WTC11 (cell line): ENCODE results near the gene MSANTD1. TPM values are rescaled to one million over a fixed set of nuclear protein-coding genes. Genes with fewer than 3 reads are reported as not detected.

Experiments used
- ATAC-seq: fragments of 200-7000 bp; cut with Tn5 transposase; 2 replicates; pipeline ENCODE4 v1.10.0; 2021; ENCODE audit warnings: mild to moderate bottlenecking, moderate library complexity
- CTCF ChIA-PET: fragments of 300-600 bp; sonication (Branson Sonifier 250); formaldehyde crosslinking; loops from one replicate; lab custom pipeline; 2021; ENCODE audit warnings: antibody characterized with exemption; lab: Charles Lee
- POLR2A ChIA-PET: fragments of 350-600 bp; sonication (Branson Sonifier 250); formaldehyde crosslinking; loops from one replicate; lab custom pipeline; 2021; ENCODE audit warnings: antibody characterized with exemption; lab: Charles Lee
- DNase-seq: peaks from one replicate; pipeline ENCODE4 v3.0.0; 2021; ENCODE audit warnings: low spot score
- H3K27ac Mint-ChIP-seq: 2 replicates; pipeline ENCODE4 v1.8.0; 2021; ENCODE audit warnings: mixed read lengths
- H3K27me3 Mint-ChIP-seq: 2 replicates; pipeline ENCODE4 v1.8.0; 2021; ENCODE audit warnings: low read depth, mild to moderate bottlenecking, moderate library complexity, mixed read lengths
- H3K36me3 Mint-ChIP-seq: 2 replicates; pipeline ENCODE4 v1.8.0; 2021; ENCODE audit warnings: mixed read lengths
- H3K4me1 Mint-ChIP-seq: 2 replicates; pipeline ENCODE4 v1.8.0; 2022; ENCODE audit warnings: mixed read lengths
- H3K4me3 Mint-ChIP-seq: 2 replicates; pipeline ENCODE4 v1.8.0; 2021; ENCODE audit warnings: mild to moderate bottlenecking, moderate library complexity, mixed read lengths
- H3K9me3 Mint-ChIP-seq: 2 replicates; pipeline ENCODE4 v1.8.0; 2021; ENCODE audit warnings: mixed read lengths
- AFF4 ChIP-seq: sonication (generic); formaldehyde crosslinking; IDR thresholded peaks from 2 replicates; pipeline ENCODE4 v1.8.1; 2023; ENCODE audit warnings: mild to moderate bottlenecking, missing genetic modification reagents, borderline replicate concordance
- ATF1 ChIP-seq: sonication (generic); formaldehyde crosslinking; IDR thresholded peaks from 2 replicates; pipeline ENCODE4 v1.8.1; 2023; ENCODE audit warnings: mild to moderate bottlenecking, moderate library complexity, missing genetic modification reagents
- CDX4 ChIP-seq: fragments of 250-450 bp; sonication (Bioruptor Pico); IDR thresholded peaks from 2 replicates; pipeline ENCODE4 v1.9.0; 2021; ENCODE audit warnings: moderate library complexity, mild to moderate bottlenecking, inconsistent platforms, borderline replicate concordance
- CREB1 ChIP-seq: sonication (generic); formaldehyde crosslinking; IDR thresholded peaks from 2 replicates; pipeline ENCODE4 v1.8.0; 2023; ENCODE audit warnings: mild to moderate bottlenecking, missing genetic modification reagents
- E2F1 ChIP-seq: sonication (generic); formaldehyde crosslinking; IDR thresholded peaks from 2 replicates; pipeline ENCODE4 v1.8.0; 2022; ENCODE audit warnings: mild to moderate bottlenecking, missing genetic modification reagents
- IRF2 ChIP-seq: sonication (generic); formaldehyde crosslinking; IDR thresholded peaks from 2 replicates; pipeline ENCODE4 v1.8.0; 2022; ENCODE audit warnings: low read depth, missing genetic modification reagents, borderline replicate concordance
- NFATC4 ChIP-seq: fragments of 250-450 bp; sonication (Bioruptor Pico); IDR thresholded peaks from 2 replicates; pipeline ENCODE4 v1.9.0; 2021; ENCODE audit warnings: mild to moderate bottlenecking
- NFE2L1 ChIP-seq: sonication (generic); formaldehyde crosslinking; IDR thresholded peaks from 2 replicates; pipeline ENCODE4 v1.8.1; 2023; ENCODE audit warnings: missing genetic modification reagents
- NFYB ChIP-seq: sonication (generic); formaldehyde crosslinking; conservative IDR thresholded peaks from 2 replicates; pipeline ENCODE4 v1.8.0; 2022; ENCODE audit warnings: low read depth, missing genetic modification reagents
- NR2C2 ChIP-seq: sonication (generic); formaldehyde crosslinking; IDR thresholded peaks from 2 replicates; pipeline ENCODE4 v1.8.0; 2022; ENCODE audit warnings: mild to moderate bottlenecking, missing genetic modification reagents
- NR3C1 ChIP-seq: sonication (generic); formaldehyde crosslinking; conservative IDR thresholded peaks from 2 replicates; pipeline ENCODE4 v1.8.1; 2023; ENCODE audit warnings: low read depth, mild to moderate bottlenecking, missing genetic modification reagents
- SOX15 ChIP-seq: fragments of 250-450 bp; sonication (Bioruptor Pico); IDR thresholded peaks from 2 replicates; pipeline ENCODE4 v1.9.0; 2021; ENCODE audit warnings: mild to moderate bottlenecking
- SP1 ChIP-seq: sonication (generic); formaldehyde crosslinking; conservative IDR thresholded peaks from 2 replicates; pipeline ENCODE4 v1.8.1; 2022; ENCODE audit warnings: missing genetic modification reagents
- ZNF232 ChIP-seq: sonication (generic); formaldehyde crosslinking; IDR thresholded peaks from 2 replicates; pipeline ENCODE4 v1.8.0; 2022; ENCODE audit warnings: mild to moderate bottlenecking, missing genetic modification reagents
- ZNF425 ChIP-seq: fragments of 250-450 bp; sonication (Bioruptor Pico); conservative IDR thresholded peaks from 2 replicates; pipeline ENCODE4 v1.9.0; 2021; ENCODE audit warnings: mild to moderate bottlenecking
- ZNF671 ChIP-seq: fragments of 250-450 bp; sonication (Bioruptor Pico); IDR thresholded peaks from 2 replicates; pipeline ENCODE4 v1.8.0; 2021; ENCODE audit warnings: mild to moderate bottlenecking
- total RNA-seq: library from RNA; stranded (reverse); gene quantifications from 3 replicates; pipeline ENCODE4 v1.2.3, GENCODE V29; 2021

The MSANTD1 gene
- total RNA-seq, 1 experiment from 2014 or later: 0.98 TPM

- TF ChIP-seq SP1 (CRISPR knock-in tag): no peak
- no peak for TF ChIP-seq IRF2 (CRISPR knock-in tag)
- TF ChIP-seq AFF4: no peak
- no peak for TF ChIP-seq ZNF671 (CRISPR knock-in tag)
- TF ChIP-seq CDX4 (CRISPR knock-in tag): no peak
- no peak for TF ChIP-seq NFE2L1 (CRISPR knock-in tag)
- no peak for TF ChIP-seq CREB1
- no peak for TF ChIP-seq NFATC4 (CRISPR knock-in tag)
- no peak for TF ChIP-seq ATF1 (CRISPR knock-in tag)
- no peak for TF ChIP-seq ZNF425 (CRISPR knock-in tag)
- TF ChIP-seq NR3C1 (CRISPR knock-in tag): no peak
- POLR2A ChIA-PET: no interaction called here
- no peak overlapping the region for H3K4me3 Mint-ChIP-seq
- H3K36me3 Mint-ChIP-seq: peaks cover 54% of the 10 kb centered on the region
- no peak for DNase-seq
- no peak overlapping the region for H3K27ac Mint-ChIP-seq
- peaks cover 15% of the 10 kb centered on the region for H3K4me1 Mint-ChIP-seq
- CTCF ChIA-PET: interaction anchor here (2.6 kb wide), 1 partner anchor 83 kb away, joined by 8 read pairs; no protein-coding TSS in a partner anchor
- H3K27me3 Mint-ChIP-seq: peaks cover 20% of the 10 kb centered on the region
- H3K9me3 Mint-ChIP-seq: no peaks in the 10 kb centered on the region
- ATAC-seq: no peak
These were observed 13.4 kb upstream of the MSANTD1 start for GRCh38 chr4:3235581-3235980.

- TF ChIP-seq E2F1 (CRISPR knock-in tag): no peak
- no peak for TF ChIP-seq NR2C2 (CRISPR knock-in tag)
- no peak for TF ChIP-seq ZNF232 (CRISPR knock-in tag)
- TF ChIP-seq SOX15 (CRISPR knock-in tag): no peak
- no peak for TF ChIP-seq NFYB
- TF ChIP-seq, all 79 proteins: peak for 0
- POLR2A ChIA-PET: no interaction called here
- Mint-ChIP-seq H3K36me3 (peaks cover 53% of the 10 kb centered on the region), H3K27me3 (peaks cover 20% of the 10 kb centered on the region), H3K4me3 (no peak overlapping the region), H3K4me1 (peaks cover 17% of the 10 kb centered on the region), H3K9me3 (no peaks in the 10 kb centered on the region), H3K27ac (no peak overlapping the region)
- DNase-seq: no peak
- ATAC-seq: no peak
- CTCF ChIA-PET: interaction anchor here (2.6 kb wide), 1 partner anchor 82 kb away, joined by 8 read pairs; no protein-coding TSS in a partner anchor
These were observed 12.6 kb upstream of the MSANTD1 start for GRCh38 chr4:3236326-3236878.
